Stomach (tissue), 9 donors: Measurements from ENCODE around the gene FSTL4. TPM values are rescaled to one million over a fixed set of nuclear protein-coding genes. Genes with fewer than 3 reads are reported as not detected.

Experiments
- DNase-seq, 2 donors: peaks; one replicate each; pipeline versions ENCODE4 v3.0.0 to v3.0.0-alpha.2; 2013 to 2019
- H3K27ac ChIP-seq, 5 donors: fragments of 200-600 bp in 4 of 5; sonication (generic) in 4 of 5; one replicate each; pipeline ENCODE4 v1.5.1; 2013 to 2019; ENCODE audit warnings: mild to moderate bottlenecking in 1 of 5, moderate library complexity in 1 of 5
- H3K27me3 ChIP-seq, 3 donors: fragments of 200-600 bp; sonication (generic); one replicate each; pipeline ENCODE4 v1.5.1; 2017 to 2019; ENCODE audit warnings: mixed run types in 1 of 3
- H3K36me3 ChIP-seq, 4 donors: fragments of 200-600 bp; sonication (generic); 1 replicate in 3 of 4; 2 replicates in 1 of 4; pipeline ENCODE4 v1.5.1; 2016 to 2019
- H3K4me1 ChIP-seq, 4 donors: fragments of 200-600 bp; sonication (generic); one replicate each; pipeline ENCODE4 v1.5.1; 2016 to 2019
- H3K4me3 ChIP-seq, 4 donors: fragments of 200-600 bp; sonication (generic) in 3 of 4; one replicate each; pipeline ENCODE4 v1.5.1; 2016 to 2019; ENCODE audit warnings: mild to moderate bottlenecking in 1 of 4
- H3K9me3 ChIP-seq, 4 donors: fragments of 200-600 bp; sonication (generic); one replicate each; pipeline ENCODE4 v1.5.1; 2016 to 2019
- CTCF ChIP-seq, 7 experiments: fragments of 450-650 bp in 4 of 7; fragments of 200-600 bp in 3 of 7; sonication (generic) in 3 of 7; IDR thresholded peaks; one replicate each; pipeline ENCODE4 v1.5.1; 2016 to 2019; ENCODE audit warnings: antibody characterized with exemption in 7 of 7, control low read depth in 2 of 7, mild to moderate bottlenecking in 1 of 7
- EP300 ChIP-seq: sonication (generic); formaldehyde crosslinking; IDR thresholded peaks from one replicate; pipeline ENCODE4 v1.6.1; 2017; ENCODE audit warnings: antibody characterized with exemption
- POLR2A ChIP-seq, 4 donors: fragments of 450-650 bp; IDR thresholded peaks; one replicate each; pipeline ENCODE4 v1.6.1; 2016; ENCODE audit warnings: antibody characterized with exemption in 4 of 4, control low read depth in 2 of 4, mild to moderate bottlenecking in 1 of 4, moderate library complexity in 1 of 4
- POLR2AphosphoS5 ChIP-seq, 3 donors: sonication (generic); formaldehyde crosslinking; IDR thresholded peaks; one replicate each; pipeline ENCODE4 v1.6.1; 2016; ENCODE audit warnings: antibody characterized with exemption in 3 of 3
- WGBS, 5 donors: extraction: QIAGEN DNeasy Blood & Tissue Kit in 3 of 5; methylation state at CpG; one replicate each; pipeline versions ENCODE4 v1.1.5 to v1.1.7; 2013 to 2018; 5-methylcytosine and 5-hydroxymethylcytosine counted together
- intact Hi-C: fragments of 100-400 bp; cut with DNase I; formaldehyde crosslinking; loops from one replicate; pipeline ENCODE4 v1.15.1; 2023; ENCODE audit warnings: low total_unique reads
- polyA plus RNA-seq, 3 donors: library from polyadenylated mRNA; stranded (reverse); fragments of 200-250 nt; gene quantifications; one replicate each; pipeline ENCODE4 v1.2.3, GENCODE V29; 2013
- total RNA-seq, 5 donors: library from RNA; depleted of rRNA; stranded (reverse); fragments of >200 nt; gene quantifications; one replicate each; pipeline versions ENCODE4 v1.1.0 to v1.2.3, GENCODE V29; 2014 to 2016
- donor health status: healthy with polysubstance abuse.
- donor health status: Bipolar disorder and iron deficiency.
- donor health status: healthy.

FSTL4 gene
- total and polyA plus RNA-seq, 8 donors: 0.37 to 0.55 TPM; not detected in 6

GRCh38 chr5:133618141-133618540 is 5.8 kb upstream of the FSTL4 start:
- Histone ChIP-seq H3K9me3 (no peaks in the 10 kb centered on the region), H3K27ac (no peak overlapping the region), H3K27me3 (peaks cover under 1 to 37% (median 12%) of the 10 kb centered on the region in 3 donors), H3K36me3 (no peaks in the 10 kb centered on the region), H3K4me1 (no peaks in the 10 kb centered on the region), H3K4me3 (no peak overlapping the region)
- no peak for DNase-seq
- intact Hi-C loops: no loop called here
- WGBS, 5 donors: 76 to 93% (median 84%) methylated on average over 1 of the region's 1 CpG
- TF ChIP-seq CTCF (IDR thresholded peaks at IDR 0.05) (no peak), EP300 (no peak), POLR2A (IDR thresholded peaks at IDR 0.05) (no peak), POLR2AphosphoS5 (IDR thresholded peaks at IDR 0.05) (no peak)

DNA sequence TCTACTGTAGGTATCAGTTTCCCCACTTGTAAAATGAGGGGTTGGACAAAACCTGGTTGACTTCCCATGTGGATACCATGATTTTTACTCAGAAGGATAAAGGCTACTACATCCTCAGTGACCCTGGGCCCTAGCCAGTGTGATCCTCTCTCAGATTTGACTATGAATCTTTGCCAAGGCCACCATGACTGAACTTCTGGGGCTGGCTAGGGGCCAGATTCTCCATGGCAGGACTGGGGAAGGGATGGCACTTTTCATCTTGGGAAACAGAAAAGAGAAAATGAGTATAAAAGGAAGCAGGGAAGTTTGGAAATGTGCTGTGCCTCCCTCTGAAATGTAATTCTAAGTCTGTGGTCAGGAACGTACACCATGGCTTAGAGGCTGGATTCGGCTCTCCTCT is 1.4 kb upstream of the FSTL4 start:
- peaks cover 21 to 27% (median 25%) of the 10 kb centered on the region in 4 donors for H3K4me1 ChIP-seq
- peaks cover 5 to 64% (median 50%) of the 10 kb centered on the region in 3 donors for H3K27me3 ChIP-seq
- H3K27ac ChIP-seq: no peak overlapping the region
- no peak for DNase-seq
- intact Hi-C loops: no loop called here
- WGBS, 5 donors: 71 to 77% (median 76%) methylated on average over 2 of the region's 2 CpGs
- no peak overlapping the region for H3K4me3 ChIP-seq
- H3K36me3 ChIP-seq: no peaks in the 10 kb centered on the region
- no peak for TF ChIP-seq EP300
- no peak for TF ChIP-seq CTCF (IDR thresholded peaks at IDR 0.05)
- no peak for TF ChIP-seq POLR2AphosphoS5 (IDR thresholded peaks at IDR 0.05)
- TF ChIP-seq POLR2A (IDR thresholded peaks at IDR 0.05): no peak
- H3K9me3 ChIP-seq: no peaks in the 10 kb centered on the region

GRCh38 chr5:133613184-133613583 is 843 bp upstream of the FSTL4 start:
- DNase-seq: no peak
- no peak overlapping the region for H3K4me3 ChIP-seq
- 70 to 77% (median 75%) methylated on average over 5 of the region's 5 CpGs for WGBS, 5 donors
- peaks cover 21 to 27% (median 25%) of the 10 kb centered on the region in 4 donors for H3K4me1 ChIP-seq
- H3K9me3 ChIP-seq: no peaks in the 10 kb centered on the region
- H3K36me3 ChIP-seq: no peaks in the 10 kb centered on the region
- intact Hi-C loops: no loop called here
- peaks cover 5 to 69% (median 52%) of the 10 kb centered on the region in 3 donors for H3K27me3 ChIP-seq
- no peak overlapping the region for H3K27ac ChIP-seq
- no peak for TF ChIP-seq POLR2AphosphoS5 (IDR thresholded peaks at IDR 0.05)

DNA sequence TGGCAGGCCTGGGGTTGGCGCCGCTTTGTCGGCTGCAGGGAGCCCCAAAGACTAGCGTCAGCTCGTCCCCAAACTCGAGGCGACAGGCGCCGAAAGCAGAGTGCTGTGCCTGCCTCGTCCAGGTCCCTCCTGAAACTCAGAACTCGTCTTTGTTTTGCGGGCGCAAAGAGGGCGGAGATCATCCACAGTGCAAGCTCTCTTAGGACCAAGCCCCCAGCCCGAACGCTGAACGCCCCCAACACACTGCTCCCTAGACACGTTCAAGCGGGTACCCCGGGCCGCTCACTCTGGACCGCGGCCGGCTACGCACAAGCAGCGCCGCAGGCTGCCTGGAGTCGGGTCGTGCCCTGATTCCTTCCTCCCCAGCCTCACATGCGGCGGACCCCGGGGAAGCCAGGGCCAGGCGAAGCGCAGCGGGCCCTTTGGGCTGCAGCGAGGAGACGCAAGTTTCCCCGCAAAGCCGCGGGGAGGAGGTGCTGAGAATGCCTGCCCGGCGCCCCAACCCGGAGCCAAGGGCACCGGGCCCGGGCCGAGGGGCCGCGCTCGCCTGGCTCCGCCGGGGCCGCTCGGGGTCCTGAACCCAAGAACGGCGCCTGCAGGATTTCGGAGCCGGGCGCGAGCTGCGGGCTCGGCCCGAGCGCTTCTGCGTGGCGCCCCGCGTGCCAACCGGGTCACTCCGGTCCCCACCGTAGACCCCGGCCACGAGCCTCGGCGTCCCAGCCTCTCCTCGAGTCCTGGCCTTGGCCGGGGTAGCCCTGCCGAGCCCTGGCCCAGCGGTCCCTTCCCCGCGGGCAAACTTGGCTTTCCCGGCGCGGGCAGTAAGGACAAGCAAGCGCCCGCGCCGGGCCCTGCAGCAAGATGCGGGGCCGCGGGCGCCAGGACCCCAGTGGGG is 738 bp downstream of the FSTL4 start:
- WGBS, 5 donors: 1 to 5% (median 3%) methylated on average over 35 to 91 of the region's 91 CpGs
- peaks cover 21 to 27% (median 25%) of the 10 kb centered on the region in 4 donors for H3K4me1 ChIP-seq
- peaks cover 5 to 76% (median 52%) of the 10 kb centered on the region in 3 donors for H3K27me3 ChIP-seq
- TF ChIP-seq POLR2A (IDR thresholded peaks at IDR 0.05) (no peak), POLR2AphosphoS5 (IDR thresholded peaks at IDR 0.05) (no peak), EP300 (no peak), CTCF (IDR thresholded peaks at IDR 0.05) (no peak)
- peak in 1 of 2 donors; percentile 31 for DNase-seq
- H3K36me3 ChIP-seq: no peaks in the 10 kb centered on the region
- H3K4me3 ChIP-seq: peak overlapping the region; percentile 44 to 63 (median 52)
- no peaks in the 10 kb centered on the region for H3K9me3 ChIP-seq
- H3K27ac ChIP-seq: peak overlapping the region in 1 of 5 donors; percentile 11
- intact Hi-C loops: no loop called here
